SK-N-SH (cell line): ENCODE data around the gene KLK5. TPM values are rescaled to one million over a fixed set of nuclear protein-coding genes. Genes with fewer than 3 reads are reported as not detected.

ENCODE experiments used
- CTCF ChIA-PET: fragments of 300-600, 350-600 bp; formaldehyde crosslinking; extraction: SDS; loops from one replicate; lab custom pipeline; 2021; lab: Yijun Ruan, JAX
- POLR2A ChIA-PET: fragments of 350-600 bp; sonication (Branson Sonifier 250); formaldehyde crosslinking; extraction: SDS; loops from one replicate; lab custom pipeline; 2020; ENCODE audit warnings: antibody characterized with exemption, inconsistent platforms; lab: Yijun Ruan, JAX
- DNase-seq: peaks from one replicate; pipeline ENCODE4 v3.0.0; 2012
- H2AFZ ChIP-seq: fragments of 200-600 bp; sonication (generic); 2 replicates; pipeline ENCODE4 v1.8.1; 2016; ENCODE audit warnings: antibody characterized with exemption, mild to moderate bottlenecking, low read depth
- H3F3A ChIP-seq: fragments of 200-600 bp; sonication (generic); replicated peaks from 2 replicates; pipeline ENCODE3; 2016; ENCODE audit warnings: antibody characterized with exemption, mild to moderate bottlenecking; ENCODE audit not compliant: insufficient read depth
- H3K27ac ChIP-seq, 2 experiments: fragments of 200-500 bp in 1 of 2; fragments of 200-600 bp in 1 of 2; sonication (Bioruptor generic) in 1 of 2; sonication (generic), shearing (Covaris generic) in 1 of 2; 2 replicates each; pipeline versions ENCODE4 v1.5.1 to v1.6.1; 2014 to 2016; ENCODE audit warnings: low read depth in 2 of 2, inconsistent platforms in 1 of 2, low read length in 1 of 2, mild to moderate bottlenecking in 1 of 2, mixed read lengths in 1 of 2
- H3K27me3 ChIP-seq: fragments of 200-600 bp; sonication (generic), shearing (Covaris generic); 2 replicates; pipeline ENCODE4 v1.6.1; 2016; ENCODE audit warnings: mixed run types; ENCODE audit not compliant: insufficient read depth
- H3K36me3 ChIP-seq, 2 experiments: fragments of 200-500 bp in 1 of 2; fragments of 200-600 bp in 1 of 2; sonication (Bioruptor generic) in 1 of 2; sonication (generic) in 1 of 2; replicated peaks in 1 of 2; 2 replicates each; pipeline versions ENCODE3 to v1.5.1; 2014 to 2016; ENCODE audit warnings: low read length in 1 of 2, mild to moderate bottlenecking in 1 of 2; ENCODE audit not compliant: insufficient read depth in 2 of 2, control insufficient read depth in 1 of 2
- H3K4me1 ChIP-seq, 2 experiments: fragments of 200-500 bp in 1 of 2; fragments of 200-600 bp in 1 of 2; sonication (Bioruptor generic) in 1 of 2; sonication (generic), shearing (Covaris generic) in 1 of 2; 2 replicates each; pipeline versions ENCODE4 v1.5.1 to v1.6.1; 2014 to 2016; ENCODE audit warnings: low read depth in 1 of 2, low read length in 1 of 2, mixed run types in 1 of 2; ENCODE audit not compliant: insufficient read depth in 2 of 2, control insufficient read depth in 1 of 2
- H3K4me2 ChIP-seq: fragments of 200-600 bp; sonication (generic), shearing (Covaris generic); 2 replicates; pipeline ENCODE4 v1.6.1; 2017; ENCODE audit warnings: mixed run types
- H3K4me3 ChIP-seq, 2 experiments: fragments of 200-500 bp in 1 of 2; fragments of 200-600 bp in 1 of 2; sonication (Bioruptor generic) in 1 of 2; sonication (generic), shearing (Covaris generic) in 1 of 2; 2 replicates each; pipeline versions ENCODE4 v1.5.1 to v1.8.1; 2014 to 2016; ENCODE audit warnings: low read depth in 2 of 2, inconsistent platforms in 1 of 2, low read length in 1 of 2, mild to moderate bottlenecking in 1 of 2, mixed read lengths in 1 of 2, moderate library complexity in 1 of 2
- H3K79me2 ChIP-seq: fragments of 200-600 bp; sonication (generic); 2 replicates; pipeline ENCODE4 v1.8.1; 2017; ENCODE audit warnings: mild to moderate bottlenecking; ENCODE audit not compliant: insufficient read depth
- H3K9ac ChIP-seq: fragments of 200-600 bp; sonication (generic); 2 replicates; pipeline ENCODE4 v1.6.1; 2017; ENCODE audit warnings: mixed run types
- H3K9me2 ChIP-seq: fragments of 200-600 bp; sonication (generic); 2 replicates; pipeline ENCODE4 v1.6.1; 2017; ENCODE audit warnings: mixed run types
- H3K9me3 ChIP-seq: fragments of 200-600 bp; sonication (generic); 2 replicates; pipeline ENCODE4 v1.6.1; 2017; ENCODE audit warnings: mixed run types, mild to moderate bottlenecking, moderate library complexity
- H4K20me1 ChIP-seq: fragments of 200-600 bp; sonication (generic); 2 replicates; pipeline ENCODE4 v1.6.1; 2017; ENCODE audit warnings: mild to moderate bottlenecking, mixed run types; ENCODE audit not compliant: insufficient read depth
- ELF1 ChIP-seq: IDR thresholded peaks from 2 replicates; pipeline ENCODE4 v1.4.0; 2012
- EP300 ChIP-seq, 2 experiments: IDR thresholded peaks; 2 replicates each; pipeline versions ENCODE4 v1.4.0 to v1.6.1; 2012; ENCODE audit warnings: borderline replicate concordance in 1 of 2, low read depth in 1 of 2, low read length in 1 of 2
- FOSL2 ChIP-seq: IDR thresholded peaks from 2 replicates; pipeline ENCODE4 v1.4.0; 2012; ENCODE audit warnings: low read depth, mild to moderate bottlenecking, moderate library complexity, borderline replicate concordance
- FOXJ3 ChIP-seq: sonication (generic); formaldehyde crosslinking; IDR thresholded peaks from 2 replicates; pipeline ENCODE4 v1.5.1; 2020; ENCODE audit warnings: mild to moderate bottlenecking, missing genetic modification reagents
- FOXM1 ChIP-seq: IDR thresholded peaks from 2 replicates; pipeline ENCODE4 v1.4.0; 2012; ENCODE audit warnings: low read depth, mild to moderate bottlenecking
- GABPA ChIP-seq: IDR thresholded peaks from 2 replicates; pipeline ENCODE4 v1.4.0; 2012; ENCODE audit warnings: low read depth, mild to moderate bottlenecking
- IRF3 ChIP-seq: fragments of 150-350 bp; IDR thresholded peaks from 2 replicates; pipeline ENCODE4 v1.6.1; 2016; ENCODE audit warnings: mild to moderate bottlenecking, low read depth, low read length
- JUND ChIP-seq: IDR thresholded peaks from 2 replicates; pipeline ENCODE4 v1.4.0; 2012
- MEF2A ChIP-seq: IDR thresholded peaks from 2 replicates; pipeline ENCODE4 v1.4.0; 2012; ENCODE audit warnings: low read depth, borderline replicate concordance
- MXI1 ChIP-seq: IDR thresholded peaks from 2 replicates; pipeline ENCODE4 v1.6.1; 2012; ENCODE audit warnings: mild to moderate bottlenecking, low read depth, low read length, improper control_type of control experiment
- POLR2AphosphoS5 ChIP-seq: IDR thresholded peaks from 2 replicates; pipeline ENCODE4 v1.6.1; 2012; ENCODE audit warnings: low read depth, low read length
- REST ChIP-seq: IDR thresholded peaks from 2 replicates; pipeline ENCODE4 v1.6.1; 2012; ENCODE audit warnings: mild to moderate bottlenecking, low read depth, low read length, moderate library complexity
- RFX5 ChIP-seq: IDR thresholded peaks from 2 replicates; pipeline ENCODE4 v1.6.1; 2012; ENCODE audit warnings: mild to moderate bottlenecking, improper control_type of control experiment, low read length
- SIN3A ChIP-seq: IDR thresholded peaks from 2 replicates; pipeline ENCODE4 v1.6.1; 2012; ENCODE audit warnings: low read depth, mild to moderate bottlenecking, low read length, moderate library complexity, borderline replicate concordance
- TAF1 ChIP-seq: IDR thresholded peaks from 2 replicates; pipeline ENCODE4 v1.6.1; 2012; ENCODE audit warnings: low read depth, mild to moderate bottlenecking, low read length, moderate library complexity, borderline replicate concordance
- WGBS: methylation state at CpG from one replicate; pipeline ENCODE4 v1.1.6; 2017; ENCODE audit warnings: low lambda C conversion rate; 5-methylcytosine and 5-hydroxymethylcytosine counted together
- polyA plus RNA-seq, 3 experiments: library from polyadenylated mRNA; depleted of rRNA; stranded (reverse); fragments of >200 nt; gene quantifications; 2 replicates each; pipeline ENCODE4 v1.2.3, GENCODE V29; 2012
- TF ChIP-seq, protein P1 (sequence below): IDR thresholded peaks from 2 replicates; pipeline ENCODE4; 2012
- TF ChIP-seq, protein P2 (sequence below): IDR thresholded peaks from 2 replicates; pipeline ENCODE4 v1.4.0; 2012; ENCODE audit warnings: low read depth, borderline replicate concordance
- TF ChIP-seq, protein P3 (sequence below): IDR thresholded peaks from 2 replicates; pipeline ENCODE4 v1.4.0; 2012; ENCODE audit warnings: low read depth

KLK5 gene
- polyA plus RNA-seq, 1 of the 3 experiments (the other 2 are of a cell fraction), result not detected

DNA sequence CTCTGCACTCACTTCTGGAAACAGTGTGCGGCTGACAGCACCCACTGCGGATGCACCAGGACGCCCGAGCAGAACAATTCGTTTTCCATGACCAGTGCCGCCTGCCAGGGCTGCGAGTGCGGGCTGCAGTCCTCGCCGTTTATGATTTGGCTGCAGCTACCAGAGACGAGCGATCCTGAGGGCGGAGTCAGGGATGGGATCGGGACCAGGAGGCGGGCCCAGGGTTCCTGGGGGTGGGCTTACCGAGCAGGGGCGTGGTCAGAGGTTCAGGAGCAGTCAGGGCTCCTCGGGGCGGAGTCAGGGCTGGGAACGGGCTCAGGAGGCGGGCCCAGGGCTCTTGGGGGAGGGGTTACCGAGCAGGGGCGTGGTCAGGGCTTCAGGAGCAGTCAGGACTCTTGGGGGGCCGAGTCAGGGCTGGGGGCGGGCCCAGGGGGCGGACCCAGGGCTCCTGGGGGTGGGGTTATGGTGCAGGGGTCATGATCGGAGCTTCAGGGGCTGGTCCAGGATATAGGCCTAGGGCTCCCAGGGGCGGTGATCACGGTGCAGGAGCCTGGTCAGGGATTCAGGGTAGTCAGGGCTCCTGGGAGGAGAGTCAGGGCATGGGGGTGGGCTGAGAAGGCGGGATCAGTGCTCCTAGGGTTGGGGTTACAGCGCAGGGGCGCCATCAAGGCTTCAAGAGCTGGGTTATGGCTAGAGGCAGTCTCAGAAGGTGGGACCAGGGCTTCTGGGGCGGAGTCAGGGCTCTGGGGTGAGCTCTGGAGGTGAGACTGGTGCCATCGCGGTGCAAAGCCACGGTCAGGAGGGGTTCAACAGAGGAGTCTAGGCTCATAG, 43.4 kb downstream of the KLK5 start:
- H3K27ac ChIP-seq, result no peak overlapping the region
- POLR2A ChIA-PET, result no interaction called here
- H3K9ac ChIP-seq, result no peak overlapping the region
- peaks cover 75% of the 10 kb centered on the region for H3K27me3 ChIP-seq
- no peaks in the 10 kb centered on the region for H3F3A ChIP-seq
- 5% methylated on average over 23 of the region's 36 CpGs for WGBS
- no peaks in the 10 kb centered on the region for H3K9me3 ChIP-seq
- DNase-seq, result peak; percentile 83
- H3K4me2 ChIP-seq, result peak overlapping the region; percentile 33; the same call in 1 of the 2 replicates
- TF ChIP-seq FOXM1 (no peak), MXI1 (no peak), TAF1 (no peak), GABPA (no peak), JUND (no peak), MEF2A (no peak), IRF3 (no peak), ELF1 (no peak), FOXJ3 (no peak), REST (no peak), EP300 (IDR thresholded peaks at IDR 0.05; ENCODE audit: borderline replicate concordance in 1 of 2, low read depth in 1 of 2, low read length in 1 of 2) (no peak), SIN3A (no peak), FOSL2 (no peak), RFX5 (no peak), POLR2AphosphoS5 (no peak)
- TF ChIP-seq, protein P1, sequence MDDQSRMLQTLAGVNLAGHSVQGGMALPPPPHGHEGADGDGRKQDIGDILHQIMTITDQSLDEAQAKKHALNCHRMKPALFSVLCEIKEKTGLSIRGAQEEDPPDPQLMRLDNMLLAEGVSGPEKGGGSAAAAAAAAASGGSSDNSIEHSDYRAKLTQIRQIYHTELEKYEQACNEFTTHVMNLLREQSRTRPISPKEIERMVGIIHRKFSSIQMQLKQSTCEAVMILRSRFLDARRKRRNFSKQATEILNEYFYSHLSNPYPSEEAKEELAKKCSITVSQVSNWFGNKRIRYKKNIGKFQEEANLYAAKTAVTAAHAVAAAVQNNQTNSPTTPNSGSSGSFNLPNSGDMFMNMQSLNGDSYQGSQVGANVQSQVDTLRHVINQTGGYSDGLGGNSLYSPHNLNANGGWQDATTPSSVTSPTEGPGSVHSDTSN, result no peak
- TF ChIP-seq, protein P2, sequence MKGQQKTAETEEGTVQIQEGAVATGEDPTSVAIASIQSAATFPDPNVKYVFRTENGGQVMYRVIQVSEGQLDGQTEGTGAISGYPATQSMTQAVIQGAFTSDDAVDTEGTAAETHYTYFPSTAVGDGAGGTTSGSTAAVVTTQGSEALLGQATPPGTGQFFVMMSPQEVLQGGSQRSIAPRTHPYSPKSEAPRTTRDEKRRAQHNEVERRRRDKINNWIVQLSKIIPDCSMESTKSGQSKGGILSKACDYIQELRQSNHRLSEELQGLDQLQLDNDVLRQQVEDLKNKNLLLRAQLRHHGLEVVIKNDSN, result no peak
- TF ChIP-seq, protein P3, sequence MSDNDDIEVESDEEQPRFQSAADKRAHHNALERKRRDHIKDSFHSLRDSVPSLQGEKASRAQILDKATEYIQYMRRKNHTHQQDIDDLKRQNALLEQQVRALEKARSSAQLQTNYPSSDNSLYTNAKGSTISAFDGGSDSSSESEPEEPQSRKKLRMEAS, result no peak
- TF ChIP-seq, all 33 proteins: peak for 0
- H2AFZ ChIP-seq, result no peak overlapping the region
- CTCF ChIA-PET, result interaction anchor here (3.5 kb wide), 1 partner anchor 12 kb away, joined by 25 read pairs; no protein-coding TSS in a partner anchor
- no peak overlapping the region; a peak in 1 of 4 replicates for H3K4me3 ChIP-seq
- H3K9me2 ChIP-seq, result no peaks in the 10 kb centered on the region
- H3K4me1 ChIP-seq, result no peaks in the 10 kb centered on the region
- H3K36me3 ChIP-seq, result no peaks in the 10 kb centered on the region
- no peaks in the 10 kb centered on the region for H3K79me2 ChIP-seq
- no peaks in the 10 kb centered on the region for H4K20me1 ChIP-seq
